Ovary (tissue), 9 donors: Measurements from ENCODE around the gene MIF4GD. TPM values are rescaled to one million over a fixed set of nuclear protein-coding genes. Genes with fewer than 3 reads are reported as not detected.

Source experiments
- DNase-seq, 5 donors: peaks; one replicate each; pipeline ENCODE4 v3.0.0-alpha.2; 2019 to 2020
- H3K27ac ChIP-seq, 2 donors: fragments of 200-600 bp; one replicate each; pipeline versions ENCODE4 v1.5.1 to v1.8.0; 2019 to 2022
- H3K27me3 ChIP-seq: fragments of 200-600 bp; one replicate; pipeline ENCODE4 v1.8.0; 2022
- H3K36me3 ChIP-seq: fragments of 200-600 bp; sonication (generic); one replicate; pipeline ENCODE4 v1.5.1; 2019
- H3K4me1 ChIP-seq: one replicate; pipeline ENCODE4 v1.8.1; 2013; ENCODE audit warnings: mild to moderate bottlenecking, moderate library complexity; ENCODE audit not compliant: insufficient read depth
- H3K4me3 ChIP-seq: fragments of 200-600 bp; sonication (generic); one replicate; pipeline ENCODE4 v1.5.1; 2017
- H3K9me3 ChIP-seq, 2 donors: fragments of 200-600 bp in 1 of 2; sonication (generic) in 1 of 2; one replicate each; pipeline versions ENCODE4 v1.5.1 to v1.8.1; 2013 to 2019; ENCODE audit warnings: mild to moderate bottlenecking in 1 of 2, moderate library complexity in 1 of 2
- CTCF ChIP-seq, 3 donors: fragments of 450-650 bp in 2 of 3; fragments of 200-600 bp in 1 of 3; IDR thresholded peaks; one replicate each; pipeline versions ENCODE4 v1.5.1 to v1.8.0; 2016 to 2022; ENCODE audit warnings: antibody characterized with exemption in 3 of 3, mild to moderate bottlenecking in 1 of 3
- EP300 ChIP-seq: sonication (generic); formaldehyde crosslinking; IDR thresholded peaks from one replicate; pipeline ENCODE4 v1.6.1; 2017; ENCODE audit warnings: antibody characterized with exemption
- POLR2A ChIP-seq: fragments of 450-650 bp; IDR thresholded peaks from one replicate; pipeline ENCODE4 v1.6.1; 2017; ENCODE audit warnings: antibody characterized with exemption, mild to moderate bottlenecking, moderate library complexity
- WGBS, 3 donors: extraction: QIAGEN DNeasy Blood & Tissue Kit in 1 of 3; methylation state at CpG; one replicate each; pipeline versions ENCODE4 v1.1.5 to v1.1.7; 2013 to 2017; 5-methylcytosine and 5-hydroxymethylcytosine counted together
- intact Hi-C, 4 donors: fragments of 100-400 bp; cut with DNase I; formaldehyde crosslinking; loops; one replicate each; pipeline versions ENCODE4 v1.11.0 to v1.15.1; 2022 to 2023
- polyA plus RNA-seq, 2 donors: library from polyadenylated mRNA; stranded (reverse); fragments of 200-250 nt in 1 of 2; fragments of 350-450 nt in 1 of 2; fragmentation: Illumina TruSeq in 1 of 2; extraction: RNeasy Lipid Tissue Mini Kit (QIAGEN cat#74804) in 1 of 2; gene quantifications; one replicate each; pipeline ENCODE4 v1.2.3, GENCODE V29; 2013 to 2014
- total RNA-seq, 7 donors: library from RNA; depleted of rRNA in 2 of 7; stranded (reverse); fragments of >200 nt in 2 of 7; fragmentation: NEBNext Ultra II Directional in 3 of 7; extraction: Animal tissue kit (Norgen Biotek cat#: 25700) in 3 of 7; gene quantifications; one replicate each; pipeline versions ENCODE4 v1.1.0 to v1.2.4, GENCODE V29; 2016 to 2023
- donor health status: DM: no; HTN: no; CAD: no; lungs with moderate emphysema.
- donor health status: DM: no; HTN: no; CAD: no.
- donor health status: Bipolar disorder and iron deficiency.
- donor health status: DM: yes; HTN: yes; CAD: no.
- donor health status: DM: no; HTN: no; CAD: no.
- donor health status: DM: yes; HTN: yes; CAD: no.

Gene MIF4GD
- total and polyA plus RNA-seq, 9 donors = 11.8 to 20.3 (median 15.6) TPM

GRCh38 chr17:75239214-75239613 lies 31.8 kb downstream of the MIF4GD start:
- Histone ChIP-seq H3K36me3 (no peaks in the 10 kb centered on the region), H3K9me3 (no peaks in the 10 kb centered on the region), H3K4me1 (no peaks in the 10 kb centered on the region), H3K27ac (no peak overlapping the region), H3K27me3 (no peaks in the 10 kb centered on the region), H3K4me3 (no peak overlapping the region)
- no peak for TF ChIP-seq POLR2A
- 72 to 78% (median 76%) methylated on average over 12 of the region's 12 CpGs for WGBS, 3 donors
- intact Hi-C loops = no loop called here
- no peak for DNase-seq

- no peaks in the 10 kb centered on the region for H3K9me3 ChIP-seq
- no peaks in the 10 kb centered on the region for H3K4me1 ChIP-seq
- no peak overlapping the region for H3K27ac ChIP-seq
- H3K27me3 ChIP-seq = no peaks in the 10 kb centered on the region
- DNase-seq = peak; percentile 36 to 71 (median 61)
- WGBS, 3 donors = 42 to 46% (median 44%) methylated on average over 13 of the region's 13 CpGs
- no peaks in the 10 kb centered on the region for H3K36me3 ChIP-seq
- no peak overlapping the region for H3K4me3 ChIP-seq
- intact Hi-C loops = no loop called here
- TF ChIP-seq CTCF (IDR thresholded peaks at IDR 0.05) = peak; percentile 49 to 54 (median 53)
- no peak for TF ChIP-seq POLR2A
These were observed 32.3 kb downstream of the MIF4GD start for GRCh38 chr17:75238684-75239191.

- DNase-seq = no peak
- Histone ChIP-seq H3K27ac (no peak overlapping the region), H3K4me3 (no peak overlapping the region), H3K36me3 (no peaks in the 10 kb centered on the region), H3K27me3 (no peaks in the 10 kb centered on the region), H3K4me1 (no peaks in the 10 kb centered on the region), H3K9me3 (no peaks in the 10 kb centered on the region)
- TF ChIP-seq CTCF (IDR thresholded peaks at IDR 0.05) (no peak), EP300 (no peak), POLR2A (no peak)
- intact Hi-C loops = no loop called here
- WGBS, 3 donors = 73 to 83% (median 77%) methylated on average over 11 of the region's 11 CpGs
These were observed 32.9 kb downstream of the MIF4GD start for GRCh38 chr17:75238020-75238580.

GRCh38 chr17:75237100-75238014 lies 33.7 kb downstream of the MIF4GD start:
- Histone ChIP-seq H3K4me1 (no peaks in the 10 kb centered on the region), H3K27ac (no peak overlapping the region), H3K36me3 (no peaks in the 10 kb centered on the region), H3K9me3 (no peaks in the 10 kb centered on the region), H3K4me3 (no peak overlapping the region), H3K27me3 (no peaks in the 10 kb centered on the region)
- no peak for DNase-seq
- intact Hi-C loops = no loop called here
- 73 to 75% (median 73%) methylated on average over 12 of the region's 12 CpGs for WGBS, 3 donors
- TF ChIP-seq CTCF (IDR thresholded peaks at IDR 0.05) = no peak
- no peak for TF ChIP-seq POLR2A
- TF ChIP-seq EP300 = no peak

GRCh38 chr17:75232786-75233185 lies 38.2 kb downstream of the MIF4GD start:
- WGBS, 3 donors = 92% methylated on average over 13 of the region's 13 CpGs
- DNase-seq = no peak
- H3K4me1 ChIP-seq = no peaks in the 10 kb centered on the region
- no peak overlapping the region for H3K4me3 ChIP-seq
- no peak for TF ChIP-seq POLR2A
- TF ChIP-seq EP300 = no peak
- TF ChIP-seq CTCF (IDR thresholded peaks at IDR 0.05) = no peak
- H3K27me3 ChIP-seq = no peaks in the 10 kb centered on the region
- no peaks in the 10 kb centered on the region for H3K9me3 ChIP-seq
- intact Hi-C loops = no loop called here
- H3K36me3 ChIP-seq = no peaks in the 10 kb centered on the region
- no peak overlapping the region for H3K27ac ChIP-seq
